ENCODE data around the gene PLAAT3. TPM values are rescaled to one million over a fixed set of nuclear protein-coding genes. Genes with fewer than 3 reads are reported as not detected.
"Not testable (repeated sequence)": the region's sequence is repeated elsewhere in the genome, so short reads cannot be mapped to it uniquely, and the experiment has no call there.

The PLAAT3 gene
- polyA plus RNA-seq, 2 of the 4 experiments (the other 2 are of a cell fraction) = 39.5 to 65.2 TPM

DNA sequence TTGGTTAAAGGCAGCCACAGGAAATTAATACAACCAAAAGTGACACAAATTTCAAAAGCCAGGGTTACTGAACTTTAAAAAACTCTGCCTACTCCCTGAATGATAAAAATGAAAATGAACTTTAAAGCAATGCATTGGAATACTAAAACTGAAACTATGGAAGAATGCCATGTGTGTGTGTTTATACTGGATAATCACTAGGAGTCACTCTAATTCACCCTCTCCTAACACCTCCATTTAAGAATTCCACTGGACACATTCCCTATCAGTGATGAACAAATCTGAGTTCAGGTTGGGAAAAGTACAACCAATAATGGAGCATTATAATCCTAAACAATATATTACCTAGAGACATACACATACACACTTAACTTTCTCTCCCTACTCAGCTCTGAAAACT is 27.5 kb upstream of the PLAAT3 start:
- H3K9me3 ChIP-seq = no peaks in the 10 kb centered on the region
- ChIA-PET POLR2A (no interaction called here), CTCF (interaction anchor here (0.8 to 8.5 kb wide), 3 partner anchors 97 to 163 kb away, joined by 4 to 128 read pairs (median 15); no protein-coding TSS in a partner anchor)
- no peak overlapping the region for H3K4me2 ChIP-seq
- H3K4me3 ChIP-seq = no peak overlapping the region
- TF ChIP-seq JUNB (IDR thresholded peaks at IDR 0.05) (no peak), RARB (CRISPR knock-in tag; IDR thresholded peaks at IDR 0.05) (no peak), BHLHE40 (IDR thresholded peaks at IDR 0.05; ENCODE audit: low read depth, low read length) (no peak), RAD21 (conservative IDR thresholded peaks at IDR 0.05 in 1 of 2, IDR thresholded peaks at IDR 0.05 in 1 of 2) (0 out of 5 replicates have a peak, but pooled peaks of 1 of the 2 experiments have one; percentile 21), EHMT2 (IDR thresholded peaks at IDR 0.05; ENCODE audit: low read depth) (no peak)
- TF ChIP-seq, protein P1, sequence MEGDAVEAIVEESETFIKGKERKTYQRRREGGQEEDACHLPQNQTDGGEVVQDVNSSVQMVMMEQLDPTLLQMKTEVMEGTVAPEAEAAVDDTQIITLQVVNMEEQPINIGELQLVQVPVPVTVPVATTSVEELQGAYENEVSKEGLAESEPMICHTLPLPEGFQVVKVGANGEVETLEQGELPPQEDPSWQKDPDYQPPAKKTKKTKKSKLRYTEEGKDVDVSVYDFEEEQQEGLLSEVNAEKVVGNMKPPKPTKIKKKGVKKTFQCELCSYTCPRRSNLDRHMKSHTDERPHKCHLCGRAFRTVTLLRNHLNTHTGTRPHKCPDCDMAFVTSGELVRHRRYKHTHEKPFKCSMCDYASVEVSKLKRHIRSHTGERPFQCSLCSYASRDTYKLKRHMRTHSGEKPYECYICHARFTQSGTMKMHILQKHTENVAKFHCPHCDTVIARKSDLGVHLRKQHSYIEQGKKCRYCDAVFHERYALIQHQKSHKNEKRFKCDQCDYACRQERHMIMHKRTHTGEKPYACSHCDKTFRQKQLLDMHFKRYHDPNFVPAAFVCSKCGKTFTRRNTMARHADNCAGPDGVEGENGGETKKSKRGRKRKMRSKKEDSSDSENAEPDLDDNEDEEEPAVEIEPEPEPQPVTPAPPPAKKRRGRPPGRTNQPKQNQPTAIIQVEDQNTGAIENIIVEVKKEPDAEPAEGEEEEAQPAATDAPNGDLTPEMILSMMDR (IDR thresholded peaks at IDR 0.05) = peak; percentile 24; the same call in 1 of the 3 replicates
- no peak for FAIRE-seq
- ATAC-seq = no peak
- no peak overlapping the region for H3K27ac ChIP-seq
- H3K4me1 ChIP-seq = no peaks in the 10 kb centered on the region
- no peak for DNase-seq (ENCODE audit: low read depth in 1 of 2, low spot score in 1 of 2)

DNA sequence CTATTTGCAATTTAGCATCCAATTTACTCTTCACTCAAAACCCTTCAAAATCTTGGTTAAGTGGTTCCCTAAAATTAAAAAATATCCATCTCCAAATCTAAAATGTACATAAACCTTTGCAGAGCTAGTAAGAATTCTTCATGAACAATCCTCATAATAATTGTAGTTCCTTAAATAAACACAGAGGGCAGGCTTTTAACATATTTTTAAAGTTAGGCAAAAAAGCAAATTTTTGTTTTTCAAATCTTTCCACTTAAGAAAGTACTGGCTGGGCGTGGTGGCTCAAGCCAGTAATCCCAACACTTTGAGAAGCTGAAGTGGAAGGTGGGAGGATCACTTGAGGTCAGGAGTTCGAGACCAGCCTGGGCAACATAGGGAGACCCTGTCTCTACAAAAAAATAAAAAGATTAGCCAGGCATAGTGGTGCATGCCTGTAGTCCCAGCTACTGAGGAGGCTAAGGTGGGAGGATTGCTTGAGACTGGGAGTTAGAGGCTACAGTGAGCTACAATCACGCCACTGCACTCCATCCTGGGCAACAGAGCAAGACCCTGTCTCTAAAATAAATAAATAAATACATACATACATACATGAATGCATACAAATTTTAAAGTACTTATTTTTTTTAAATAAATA is 25.1 kb upstream of the PLAAT3 start:
- FAIRE-seq (no peak), DNase-seq (ENCODE audit: low read depth in 1 of 2, low spot score in 1 of 2) (peak; percentile 26 to 31), ATAC-seq (peak in 1 of 2 experiments; percentile 28; a peak in 2 of 6 replicates)
- TF ChIP-seq, protein P2, sequence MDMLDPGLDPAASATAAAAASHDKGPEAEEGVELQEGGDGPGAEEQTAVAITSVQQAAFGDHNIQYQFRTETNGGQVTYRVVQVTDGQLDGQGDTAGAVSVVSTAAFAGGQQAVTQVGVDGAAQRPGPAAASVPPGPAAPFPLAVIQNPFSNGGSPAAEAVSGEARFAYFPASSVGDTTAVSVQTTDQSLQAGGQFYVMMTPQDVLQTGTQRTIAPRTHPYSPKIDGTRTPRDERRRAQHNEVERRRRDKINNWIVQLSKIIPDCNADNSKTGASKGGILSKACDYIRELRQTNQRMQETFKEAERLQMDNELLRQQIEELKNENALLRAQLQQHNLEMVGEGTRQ (IDR thresholded peaks at IDR 0.05) = no peak
- TF ChIP-seq, protein P1 (IDR thresholded peaks at IDR 0.05) = peak; percentile 53
- TF ChIP-seq ZSCAN20 (CRISPR knock-in tag; IDR thresholded peaks at IDR 0.05) (no peak), RARB (CRISPR knock-in tag; IDR thresholded peaks at IDR 0.05) (no peak), CEBPB (IDR thresholded peaks at IDR 0.05) (no peak), MAZ (IDR thresholded peaks at IDR 0.05; ENCODE audit: borderline replicate concordance, low read depth, low read length) (no peak), GATA3 (IDR thresholded peaks at IDR 0.05; ENCODE audit: borderline replicate concordance) (no peak), RAD21 (conservative IDR thresholded peaks at IDR 0.05 in 1 of 2, IDR thresholded peaks at IDR 0.05 in 1 of 2) (peak in 1 of 2 experiments; percentile 33; a peak in 2 of 5 replicates), NPAS2 (CRISPR knock-in tag; IDR thresholded peaks at IDR 0.05; ENCODE audit: borderline replicate concordance) (no peak)
- TF ChIP-seq, protein P3, sequence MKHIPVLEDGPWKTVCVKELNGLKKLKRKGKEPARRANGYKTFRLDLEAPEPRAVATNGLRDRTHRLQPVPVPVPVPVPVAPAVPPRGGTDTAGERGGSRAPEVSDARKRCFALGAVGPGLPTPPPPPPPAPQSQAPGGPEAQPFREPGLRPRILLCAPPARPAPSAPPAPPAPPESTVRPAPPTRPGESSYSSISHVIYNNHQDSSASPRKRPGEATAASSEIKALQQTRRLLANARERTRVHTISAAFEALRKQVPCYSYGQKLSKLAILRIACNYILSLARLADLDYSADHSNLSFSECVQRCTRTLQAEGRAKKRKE (CRISPR knock-in tag; IDR thresholded peaks at IDR 0.05; ENCODE audit: low read depth) = no peak
- no peak overlapping the region for H3K4me2 ChIP-seq
- no peak overlapping the region for H3K27ac ChIP-seq
- H3K4me3 ChIP-seq = no peak overlapping the region
- CTCF ChIA-PET = interaction anchor here (0.6 to 8.5 kb wide), 28 partner anchors 8 to 605 kb away, joined by 3 to 128 read pairs (median 4); partner anchors contain the start of gene ATL3
- no peaks in the 10 kb centered on the region for H3K4me1 ChIP-seq
- 72% methylated on average over 3 of the region's 3 CpGs for WGBS (ENCODE audit: missing lambda C conversion rate)
- POLR2A ChIA-PET = no interaction called here
- no peaks in the 10 kb centered on the region for H3K9me3 ChIP-seq

DNA sequence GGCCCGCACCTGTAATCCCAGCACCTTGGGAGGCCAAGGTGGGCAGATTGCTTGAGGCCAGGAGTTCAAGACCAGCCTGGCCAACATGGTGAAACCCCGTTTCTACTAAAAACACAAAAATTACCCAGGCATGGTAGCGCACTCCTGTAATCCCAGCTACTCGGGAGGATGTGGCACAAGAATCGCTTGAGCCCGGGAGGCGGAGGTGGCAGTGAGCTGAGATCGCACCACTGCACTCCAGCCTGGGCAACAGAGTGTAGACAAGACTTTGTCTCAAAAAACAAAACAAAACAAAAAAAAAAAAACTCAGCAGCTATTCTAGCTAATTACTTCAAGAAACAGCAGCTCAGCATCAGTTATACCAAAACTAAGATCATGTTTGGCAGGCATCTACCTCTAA is 24.2 kb upstream of the PLAAT3 start:
- FAIRE-seq, H3K4me3 ChIP-seq, POLR2A ChIA-PET: not testable (repeated sequence)

More for the DNA sequence above, 24.2 kb upstream of the PLAAT3 start:
- not testable (repeated sequence) for H3K4me1 ChIP-seq; ATAC-seq; H3K4me2 ChIP-seq; DNase-seq (ENCODE audit: low read depth in 1 of 2, low spot score in 1 of 2); H3K27ac ChIP-seq; H3K9me3 ChIP-seq
- CTCF ChIA-PET = interaction anchor here (0.7 to 8.5 kb wide), 19 partner anchors 7 to 604 kb away, joined by 3 to 128 read pairs (median 5); partner anchors contain the start of gene ATL3
- 91% methylated on average over 8 of the region's 8 CpGs for WGBS (ENCODE audit: missing lambda C conversion rate)

Data from A549 (cell line).